ENCODE data around the gene NHSL1.

NHSL1 gene

DNA sequence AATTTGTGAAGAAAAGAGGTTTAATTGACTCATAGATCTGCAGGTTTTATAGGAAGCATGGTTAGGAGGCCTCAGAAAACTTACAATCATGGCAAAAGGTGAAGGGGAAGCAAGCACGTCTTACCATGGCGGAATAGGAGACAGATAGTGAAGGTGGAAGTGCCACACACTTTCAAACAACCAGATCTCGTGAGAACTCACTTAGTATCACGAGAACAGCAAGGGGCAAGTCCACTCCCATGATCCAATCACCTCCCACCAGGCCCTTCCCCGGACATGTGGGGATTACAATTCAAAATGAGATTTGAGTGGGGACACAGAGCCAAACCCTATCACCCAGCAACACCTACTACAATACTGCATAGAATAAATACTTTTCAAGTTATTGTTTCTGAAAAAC lies 102.6 kb downstream of the NHSL1 start:
- no peak for DNase-seq

GRCh38 chr6:138393871-138394783 lies 105.2 kb downstream of the NHSL1 start:
- DNase-seq = no peak

DNA sequence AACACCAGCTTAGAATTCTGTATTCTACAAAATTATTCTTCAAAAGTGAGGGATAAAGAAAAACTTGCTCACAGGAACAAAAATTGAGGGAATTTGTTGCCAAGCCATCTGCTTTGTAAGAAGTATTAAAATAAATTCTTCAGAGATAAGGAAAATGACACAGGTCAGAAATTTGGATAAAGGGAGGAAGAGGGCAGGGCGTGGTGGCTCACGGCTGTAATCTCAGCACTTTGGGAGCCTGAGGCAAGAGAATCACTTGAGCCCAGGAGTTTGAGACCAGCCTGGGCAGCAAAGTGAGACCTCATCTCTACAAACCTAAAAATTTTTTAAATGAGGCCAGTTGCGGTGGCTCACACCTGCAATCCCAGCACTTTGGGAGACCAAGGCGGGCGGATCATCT lies 109.7 kb downstream of the NHSL1 start:
- DNase-seq = no peak

DNA sequence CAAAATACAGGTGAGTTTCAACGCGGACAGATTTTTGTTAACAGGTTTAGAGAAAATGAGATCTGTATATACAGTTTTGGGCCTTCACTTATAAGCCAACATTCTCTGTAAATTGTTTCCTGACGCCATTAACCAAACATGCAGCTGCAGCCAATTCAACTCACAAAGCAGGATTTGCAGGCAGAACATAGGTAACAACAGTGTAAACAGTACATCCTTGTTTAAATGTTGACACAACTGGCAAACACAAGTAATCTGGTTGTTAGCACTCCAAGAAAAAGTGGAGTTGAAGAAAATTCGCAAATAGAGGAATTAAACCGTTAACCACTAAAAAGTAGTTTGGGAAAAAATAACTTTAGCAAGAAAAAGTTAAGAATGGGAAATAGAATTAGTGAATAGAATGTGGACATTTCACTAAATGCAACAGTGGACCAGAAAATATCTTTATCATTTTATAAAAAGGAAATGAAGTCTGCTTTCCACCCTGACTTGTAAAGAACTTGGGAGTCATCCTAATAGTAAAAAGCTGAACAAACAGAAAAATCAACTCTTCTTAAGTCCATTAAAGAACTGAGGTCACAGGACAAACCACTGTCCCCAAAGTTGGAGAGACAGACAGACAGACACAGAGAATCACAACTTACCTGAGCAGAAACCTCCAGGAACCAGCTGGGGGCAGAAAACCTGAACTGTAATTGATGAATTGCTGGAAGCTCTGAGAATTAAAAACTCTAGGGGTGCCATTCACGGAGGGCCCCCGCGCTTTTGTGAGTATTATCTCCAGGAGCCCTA lies 111.5 kb downstream of the NHSL1 start:
- no peak for DNase-seq

- no peak for DNase-seq
Observed at GRCh38 chr6:138386897-138387296, 112.4 kb downstream of the NHSL1 start.

DNA sequence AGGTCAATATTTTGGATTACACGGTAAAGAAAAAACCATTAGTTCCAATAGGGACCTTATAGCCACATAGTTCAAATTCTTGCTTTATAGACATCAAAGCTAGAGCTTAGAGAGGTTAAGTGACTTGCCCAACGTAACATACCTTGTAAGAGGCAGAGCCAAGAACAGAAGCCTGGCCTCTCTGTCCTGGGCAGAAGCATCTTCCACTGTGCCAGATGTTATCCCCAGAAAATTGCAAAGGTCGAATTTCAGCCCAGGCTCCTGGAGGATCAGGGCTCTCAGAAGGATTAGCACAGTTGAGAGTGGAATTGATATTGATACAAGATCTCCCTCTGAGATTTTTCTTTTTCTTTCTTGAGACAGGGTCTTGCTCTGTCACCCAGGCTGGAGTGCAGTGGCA lies 115.5 kb downstream of the NHSL1 start:
- no peak for DNase-seq

DNA sequence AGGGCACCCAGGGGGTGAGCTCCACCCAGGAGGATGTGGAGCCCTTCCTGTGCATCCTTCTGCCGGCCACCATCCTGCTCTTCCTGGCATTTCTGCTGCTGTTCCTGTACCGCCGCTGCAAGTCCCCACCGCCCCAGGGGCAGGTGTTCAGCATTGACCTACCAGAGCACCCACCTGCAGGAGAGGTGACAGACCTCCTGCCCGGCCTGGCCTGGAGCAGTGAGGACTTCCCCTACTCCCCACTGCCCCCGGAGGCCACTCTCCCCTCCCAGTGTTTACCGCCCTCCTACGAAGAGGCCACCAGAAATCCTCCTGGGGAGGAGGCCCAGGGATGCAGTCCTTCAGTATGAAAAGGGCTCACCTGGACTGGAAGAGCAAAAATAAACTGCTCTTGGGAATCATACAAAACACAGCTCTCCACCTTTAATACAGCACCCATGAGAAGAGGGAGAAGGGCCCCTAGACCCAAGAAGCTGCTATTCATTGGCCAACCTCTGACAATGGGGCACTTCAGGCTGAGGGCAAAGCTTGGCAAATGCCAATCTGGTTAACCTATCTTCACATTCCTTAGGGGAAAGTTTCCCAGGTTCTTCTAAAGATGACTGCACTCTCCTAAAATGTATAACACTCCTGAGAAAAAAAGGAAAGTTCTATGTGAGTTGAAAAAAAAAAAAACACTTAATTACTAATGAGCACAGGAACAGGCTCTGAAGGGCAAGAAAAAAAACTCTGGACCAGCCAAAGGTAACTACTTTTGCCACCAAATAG lies 116.6 kb downstream of the NHSL1 start:
- no peak for DNase-seq

- no peak for DNase-seq
Observed at GRCh38 chr6:138378463-138378862, 120.8 kb downstream of the NHSL1 start.

DNA sequence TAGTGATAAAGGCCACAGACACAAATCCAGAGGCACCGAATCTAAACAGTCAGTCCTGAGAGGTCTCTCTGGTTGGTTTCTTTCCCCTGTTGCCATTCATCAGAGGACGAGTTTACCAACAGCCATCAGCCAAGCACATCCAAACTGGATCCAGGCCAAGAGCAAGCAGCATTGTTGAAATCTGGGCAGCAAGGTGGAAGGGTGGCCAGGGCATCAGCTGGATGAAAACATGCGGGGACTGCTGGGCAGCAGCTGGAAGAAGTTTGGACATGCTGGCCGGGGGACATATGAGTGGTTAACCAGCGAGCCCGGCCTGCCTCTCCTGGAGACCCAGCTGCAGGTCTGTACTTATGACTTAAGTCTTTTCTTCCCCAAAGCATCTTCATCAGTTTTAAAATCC lies 121.5 kb downstream of the NHSL1 start, which contains the start of gene SMIM28:
Gene SMIM28 (plus strand): TSS at position 62 of the 400 bp plus-strand sequence. CDS start 168 bp downstream, at position 230.
- DNase-seq = no peak

DNA sequence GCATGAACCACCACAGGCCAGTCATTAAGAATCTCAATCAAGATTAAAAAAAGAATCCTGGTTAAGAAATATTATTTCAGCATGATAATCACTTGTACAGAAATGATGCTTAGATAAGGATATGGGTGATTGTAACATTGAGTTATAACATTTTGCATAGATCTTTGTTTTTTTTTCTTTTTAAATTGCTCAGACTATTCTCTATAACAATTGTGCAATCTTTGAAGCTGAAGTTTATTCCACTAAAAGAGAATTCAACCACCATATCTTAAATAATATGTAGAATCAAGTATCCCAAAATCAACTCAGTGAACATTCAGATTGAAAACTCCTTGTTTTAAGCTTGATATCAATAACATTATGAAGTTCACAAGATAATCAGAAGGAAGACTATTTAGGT lies 122.3 kb downstream of the NHSL1 start:
- DNase-seq = no peak

GRCh38 chr6:138374815-138375214 lies 124.5 kb downstream of the NHSL1 start:
- no peak for DNase-seq

DNA sequence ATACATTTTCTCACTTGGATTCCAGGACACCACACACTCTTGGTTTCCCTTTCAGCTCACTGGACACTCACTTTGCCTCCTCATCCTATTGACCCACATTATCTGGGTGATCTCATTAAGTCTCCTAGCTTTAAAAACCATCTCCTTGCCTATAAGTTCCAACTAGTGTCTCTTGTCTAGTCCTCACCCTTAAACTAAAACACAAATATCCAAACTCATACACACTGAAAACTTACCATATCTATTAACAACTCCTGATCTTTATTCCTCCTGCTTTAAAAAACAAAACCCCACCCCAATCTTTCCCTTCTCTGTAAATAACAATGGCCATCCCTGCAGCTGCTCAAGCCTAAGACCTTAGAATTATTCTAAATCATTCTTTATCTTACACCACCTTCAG lies 125.1 kb downstream of the NHSL1 start:
- no peak for DNase-seq

- no peak for DNase-seq
Observed at GRCh38 chr6:138372711-138373463, 126.4 kb downstream of the NHSL1 start.
